ENCODE results near the gene CYP21A2. TPM values are rescaled to one million over a fixed set of nuclear protein-coding genes. Genes with fewer than 3 reads are reported as not detected.

The CYP21A2 gene
- total RNA-seq, 1 donor from 2014 or later: 0.45 TPM

- DNase-seq (ENCODE audit: low spot score): no peak
Measured at GRCh38 chr6:32081168-32081990, 43.2 kb downstream of the CYP21A2 start.

- DNase-seq (ENCODE audit: low spot score): no peak
Measured at GRCh38 chr6:32082478-32082877, 44.3 kb downstream of the CYP21A2 start.

- DNase-seq (ENCODE audit: low spot score): no peak
Measured at GRCh38 chr6:32082935-32083334, 44.7 kb downstream of the CYP21A2 start.

- DNase-seq (ENCODE audit: low spot score): no peak
Measured at GRCh38 chr6:32083812-32084768, 45.9 kb downstream of the CYP21A2 start.

- DNase-seq (ENCODE audit: low spot score): no peak
Measured at GRCh38 chr6:32084780-32085179, 46.6 kb downstream of the CYP21A2 start.

GRCh38 chr6:32085759-32086459 is 47.7 kb downstream of the CYP21A2 start:
- DNase-seq (ENCODE audit: low spot score): no peak

GRCh38 chr6:32086661-32087573 is 48.7 kb downstream of the CYP21A2 start:
- DNase-seq (ENCODE audit: low spot score): no peak

- peak; percentile 95 for DNase-seq (ENCODE audit: low spot score)
Measured at GRCh38 chr6:32087574-32088486, 49.6 kb downstream of the CYP21A2 start.

- no peak for DNase-seq (ENCODE audit: low spot score)
Measured at GRCh38 chr6:32088487-32089049, 50.4 kb downstream of the CYP21A2 start.

GRCh38 chr6:32089082-32089828 is 51.0 kb downstream of the CYP21A2 start:
- DNase-seq (ENCODE audit: low spot score): no peak

Other genes starting within 250 kb of the CYP21A2 start
- 62.6 TPM for gene VARS1, start 242.7 kb upstream of the CYP21A2 start, total RNA-seq
- gene LSM2, start 231.4 kb upstream of the CYP21A2 start, total RNA-seq: 25.7 TPM
- gene HSPA1L, start 223.1 kb upstream of the CYP21A2 start, total RNA-seq: 0.84 TPM
- 139 TPM for gene HSPA1A, start 222.9 kb upstream of the CYP21A2 start, total RNA-seq
- gene HSPA1B, start 210.7 kb upstream of the CYP21A2 start, total RNA-seq: 111 TPM
- 40.7 TPM for gene NEU1, start 175.6 kb upstream of the CYP21A2 start, total RNA-seq
- 0.51 TPM for gene SLC44A4, start 159.4 kb upstream of the CYP21A2 start, total RNA-seq
- gene EHMT2, start 140.7 kb upstream of the CYP21A2 start, total RNA-seq: 28.4 TPM
- 2.9 TPM for gene ZBTB12, start 136.3 kb upstream of the CYP21A2 start, total RNA-seq
- gene C2, start 110.7 kb upstream of the CYP21A2 start, total RNA-seq: 60.8 TPM
- gene CFB, start 92.3 kb upstream of the CYP21A2 start, total RNA-seq: 38.0 TPM
- 59.2 TPM for gene NELFE, start 79.4 kb upstream of the CYP21A2 start, total RNA-seq
- 52.5 TPM for gene SKIC2, start 79.2 kb upstream of the CYP21A2 start, total RNA-seq
- 17.1 TPM for gene DXO, start 66.3 kb upstream of the CYP21A2 start, total RNA-seq
- gene C4A, start 56.4 kb upstream of the CYP21A2 start, total RNA-seq: 36.2 TPM
- 32.7 TPM for gene C4B, start 23.6 kb upstream of the CYP21A2 start, total RNA-seq
- 187 TPM for gene TNXB, start 70.9 kb downstream of the CYP21A2 start, total RNA-seq
- 46.6 TPM for gene ATF6B, start 89.8 kb downstream of the CYP21A2 start, total RNA-seq
- gene FKBPL, start 91.9 kb downstream of the CYP21A2 start, total RNA-seq: 4.3 TPM
- gene PRRT1, start 113.5 kb downstream of the CYP21A2 start, total RNA-seq: 1.0 TPM
- gene PPT2, start 115.7 kb downstream of the CYP21A2 start, total RNA-seq: 24.4 TPM
- gene EGFL8, start 126.2 kb downstream of the CYP21A2 start, total RNA-seq: 15.5 TPM
- gene AGPAT1, start 137.7 kb downstream of the CYP21A2 start, total RNA-seq: 39.9 TPM
- gene RNF5, start 140.0 kb downstream of the CYP21A2 start, total RNA-seq: 32.3 TPM
- 5.7 TPM for gene AGER, start 145.8 kb downstream of the CYP21A2 start, total RNA-seq
- gene PBX2, start 151.8 kb downstream of the CYP21A2 start, total RNA-seq: 51.5 TPM
- 39.2 TPM for gene GPSM3, start 154.2 kb downstream of the CYP21A2 start, total RNA-seq
- 113 TPM for gene NOTCH4, start 185.7 kb downstream of the CYP21A2 start, total RNA-seq